ENCODE data around the gene SYT8. TPM values are rescaled to one million over a fixed set of nuclear protein-coding genes. Genes with fewer than 3 reads are reported as not detected.
"Not testable (repeated sequence)": the region's sequence is repeated elsewhere in the genome, so short reads cannot be mapped to it uniquely, and the experiment has no call there.

The SYT8 gene
- total RNA-seq, 2 donors from 2014 or later, result not detected

DNA sequence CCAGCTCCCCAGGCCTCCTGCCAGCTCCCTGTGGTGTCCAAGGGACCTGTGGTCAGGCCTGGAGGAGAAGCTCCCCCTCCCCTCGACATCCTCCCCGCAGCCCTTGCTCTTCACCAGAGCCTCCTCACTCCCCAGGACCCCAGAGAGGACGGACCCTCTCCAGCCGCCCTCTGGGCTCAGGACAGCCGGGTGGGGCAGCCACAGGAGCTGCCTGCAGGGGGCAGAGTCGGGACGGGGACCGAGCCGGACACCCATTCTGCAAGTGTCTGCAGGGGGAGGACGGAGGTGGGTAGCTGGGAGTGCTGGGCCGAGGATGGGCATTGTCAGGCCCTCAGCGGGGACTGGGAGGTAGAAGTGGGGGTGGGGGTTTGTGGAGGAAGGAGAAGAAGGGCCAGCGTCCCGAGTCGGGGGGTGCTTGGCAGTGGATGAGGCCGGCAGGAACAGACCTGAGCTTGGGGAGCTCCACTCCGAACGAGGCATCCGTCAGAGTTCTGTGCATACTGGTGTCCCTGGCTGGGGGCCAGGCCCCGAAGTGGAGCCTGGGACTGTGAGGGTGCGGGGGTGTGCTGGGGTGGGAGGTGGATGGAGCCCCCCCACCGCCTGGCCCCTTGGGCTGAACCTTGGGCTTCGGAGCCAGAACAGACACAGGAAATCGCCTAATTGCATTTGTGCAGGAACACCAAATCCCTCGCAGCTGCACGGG lies 41.7 kb downstream of the SYT8 start:
- ATAC-seq (peak in 1 of 2 donors; percentile 2), DNase-seq (peak; percentile 58)
- intact Hi-C loops (cut with DNase I), result no loop called here

DNA sequence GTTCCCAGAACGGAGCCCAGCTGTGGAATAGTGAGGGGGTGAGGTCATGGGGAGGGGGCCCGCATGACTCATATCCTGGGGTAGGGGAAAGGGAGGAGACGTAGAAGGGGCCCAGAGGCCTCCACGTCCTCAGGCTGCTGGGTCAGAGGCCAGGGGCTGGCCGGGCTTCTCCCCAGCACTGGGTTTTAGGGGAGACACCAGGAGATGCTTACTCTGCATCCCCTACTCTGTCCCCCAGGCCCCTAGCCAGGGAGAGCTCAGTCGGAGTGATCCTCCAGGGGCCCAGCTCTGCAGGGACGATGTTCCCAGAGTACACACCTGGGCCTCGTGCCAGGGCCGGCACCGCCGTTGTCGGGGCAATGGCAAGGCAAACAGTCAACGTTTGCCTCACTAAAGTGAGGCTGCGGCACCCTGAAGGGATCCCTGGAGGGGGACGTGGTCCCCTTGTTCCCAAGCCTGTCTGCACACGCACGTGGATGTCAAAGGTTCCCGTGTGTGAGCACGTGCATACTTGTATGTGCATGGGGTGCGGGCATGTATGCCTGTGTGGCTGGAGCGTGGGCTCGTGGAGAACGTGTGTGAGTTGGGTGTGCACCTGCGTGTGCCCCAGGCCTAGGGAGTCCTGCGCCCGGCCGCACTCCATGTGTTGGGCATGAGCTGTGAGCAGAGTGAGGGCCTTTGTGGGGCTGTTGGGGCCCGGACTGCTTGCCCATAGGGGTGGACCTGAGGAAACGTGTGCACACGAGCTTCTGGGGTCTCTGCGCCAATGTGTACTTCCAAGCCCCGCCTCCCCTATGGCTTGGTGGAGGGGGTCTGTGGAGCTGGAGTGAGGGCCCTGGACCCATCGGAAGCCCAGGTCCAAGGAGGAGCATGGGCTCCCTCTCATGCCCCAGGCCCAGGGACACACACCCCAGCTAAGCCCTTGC lies 42.7 kb downstream of the SYT8 start:
- intact Hi-C loops (cut with DNase I), result no loop called here
- DNase-seq (peak; percentile 73), ATAC-seq (no peak)

DNA sequence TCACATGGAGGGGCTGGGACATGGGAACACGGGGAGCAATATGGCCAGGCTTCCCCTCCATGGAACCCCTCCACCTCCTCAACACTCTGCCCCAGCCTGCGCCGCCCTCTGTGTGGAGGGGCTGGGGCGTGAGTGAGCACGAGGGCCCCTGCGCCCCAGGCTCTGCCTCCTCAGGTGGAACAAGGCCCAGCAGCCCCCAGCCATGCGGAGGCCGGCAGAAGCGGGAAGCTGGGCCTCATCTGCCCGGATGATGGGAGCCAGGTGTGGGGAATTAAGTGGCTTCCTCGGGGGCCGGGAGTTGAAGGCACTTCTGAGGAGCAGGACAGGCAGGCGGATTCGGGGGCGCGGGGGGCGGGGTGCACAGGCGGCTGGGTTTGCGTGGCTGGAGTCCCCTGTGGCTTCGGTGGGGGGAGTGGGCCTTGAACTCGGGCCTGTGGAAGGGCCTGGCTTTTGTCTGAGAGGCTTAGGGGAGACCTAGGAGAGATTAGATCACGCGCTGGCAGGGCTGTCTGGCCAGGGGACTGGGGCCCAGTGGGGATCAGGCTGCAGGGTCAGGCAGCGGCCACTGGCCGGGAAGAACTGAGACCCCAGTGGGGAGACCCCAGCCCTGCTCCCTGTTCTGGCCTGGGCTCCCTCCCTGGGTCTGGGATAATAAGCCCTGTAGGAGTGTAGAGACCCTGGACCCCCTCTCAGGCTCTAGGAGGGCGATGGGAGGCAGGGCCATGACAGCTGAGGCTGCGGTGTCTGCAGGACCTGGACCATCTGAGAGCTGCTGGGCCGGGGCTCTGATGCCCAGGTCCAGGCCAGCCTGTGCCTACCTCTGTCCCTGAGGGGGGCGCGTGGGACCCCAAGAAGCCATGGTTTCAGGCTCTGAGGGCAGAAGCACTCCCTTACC lies 43.6 kb downstream of the SYT8 start:
- no peak for ATAC-seq
- DNase-seq, result peak; percentile 34
- intact Hi-C loops (cut with DNase I), result no loop called here

DNA sequence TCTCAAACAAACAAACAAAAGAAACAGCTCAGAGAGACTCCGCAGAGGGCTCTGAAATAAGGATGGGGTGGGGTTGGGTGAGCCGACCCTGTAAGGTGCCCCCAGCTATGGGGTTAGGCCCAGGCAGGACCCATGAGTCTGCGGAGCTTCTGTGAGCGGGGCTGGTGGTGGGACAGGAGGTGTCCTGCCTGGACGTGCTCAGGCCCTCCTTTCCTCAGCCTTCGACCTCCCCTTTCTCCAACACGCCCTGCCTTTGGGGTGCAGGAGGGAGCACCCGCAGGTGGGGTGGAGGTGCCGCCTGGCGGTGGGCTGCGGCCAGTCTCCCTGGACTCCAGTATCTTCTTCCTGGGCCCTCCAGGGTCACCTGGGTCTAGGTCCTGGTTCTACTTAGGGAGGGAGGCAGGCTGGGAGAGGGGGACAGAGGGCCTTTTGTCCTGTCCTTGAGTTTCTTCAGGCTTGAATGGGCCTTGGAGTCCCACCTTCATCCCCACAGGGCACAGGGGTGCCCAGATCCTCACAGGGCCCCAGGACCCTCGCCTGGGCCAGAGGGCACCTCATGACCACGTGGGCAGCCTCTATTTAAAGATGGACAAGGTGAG lies 44.7 kb downstream of the SYT8 start:
- ATAC-seq (no peak), DNase-seq (no peak)
- intact Hi-C loops (cut with DNase I), result no loop called here

DNA sequence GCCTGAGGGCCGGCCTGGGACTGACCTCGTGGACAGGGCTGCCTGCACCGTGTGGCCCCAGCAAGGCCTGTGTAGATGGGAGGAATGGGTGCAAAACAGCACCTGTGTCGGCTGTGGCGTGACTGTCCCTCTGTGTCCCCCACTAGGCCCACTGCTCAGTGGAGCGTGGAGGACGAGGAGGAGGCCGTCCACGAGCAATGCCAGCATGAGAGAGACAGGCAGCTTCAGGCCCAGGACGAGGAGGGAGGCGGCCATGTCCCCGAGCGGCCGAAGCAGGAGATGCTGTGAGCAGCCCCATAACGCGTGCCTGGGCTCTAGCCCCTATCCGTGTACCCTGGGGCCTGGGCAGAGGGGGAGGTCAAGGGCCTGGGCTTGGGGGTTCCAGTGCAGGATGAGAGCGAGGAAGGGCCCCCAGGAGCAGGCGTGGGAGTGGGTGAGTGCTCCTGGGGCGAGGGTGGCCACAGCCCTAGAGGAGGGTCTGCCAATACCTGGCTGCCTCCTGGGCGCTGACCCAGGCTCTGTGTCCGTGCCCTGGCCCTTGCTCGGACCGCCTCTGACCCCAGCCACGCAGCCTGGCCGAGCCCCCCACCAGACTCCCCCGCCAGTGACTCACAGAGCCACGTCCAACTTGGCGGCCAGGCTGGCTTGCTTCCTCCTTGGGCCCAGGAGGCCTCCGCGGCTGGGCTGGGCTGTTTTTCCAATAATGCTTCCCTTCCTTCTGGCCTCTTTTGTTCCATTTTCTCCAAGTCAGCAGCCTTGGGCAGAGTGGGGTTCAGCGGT lies 45.3 kb downstream of the SYT8 start:
- DNase-seq, result peak; percentile 87
- intact Hi-C loops (cut with DNase I), result loop anchor here (5.0 to 10.0 kb wide), 3 partner anchors 37 to 275 kb away; partner anchors contain the start of gene TNNT3 (in 2 of the 2)
- ATAC-seq, result peak; percentile 60 to 61

DNA sequence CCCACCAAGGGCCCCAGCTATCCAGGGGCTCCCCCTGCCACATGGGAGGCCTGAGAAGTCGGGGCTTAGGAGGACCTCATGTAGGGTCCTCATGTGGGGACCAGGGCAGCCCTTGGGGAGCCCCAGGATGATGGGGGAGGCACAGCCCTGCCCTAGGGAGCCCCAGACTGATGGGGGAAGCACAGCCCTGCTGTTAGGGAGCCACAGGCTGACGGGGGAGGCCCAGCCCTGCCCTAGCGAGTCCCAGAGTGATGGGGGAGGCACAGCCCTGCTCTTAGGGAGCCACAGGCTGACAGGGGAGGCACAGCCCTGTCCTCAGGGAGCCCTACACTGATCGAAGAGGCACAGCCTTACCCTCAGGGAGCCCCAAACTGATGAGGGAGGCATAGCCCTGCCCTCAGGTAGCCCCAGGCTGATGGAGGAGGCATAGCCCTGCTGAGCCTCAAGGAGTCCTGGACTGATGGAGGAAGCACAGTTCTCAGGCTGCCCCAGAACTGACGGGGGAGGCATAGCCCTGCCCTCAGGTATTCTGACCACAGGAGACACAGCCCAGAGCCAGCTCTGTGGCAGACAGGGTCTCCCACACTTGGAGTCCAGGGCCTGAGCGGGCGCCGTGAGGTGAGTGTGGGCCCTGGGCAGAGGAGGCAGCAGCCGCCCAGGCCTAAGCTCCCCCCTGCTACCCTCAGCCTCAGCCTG lies 46.1 kb downstream of the SYT8 start:
- ATAC-seq, result peak in 1 of 2 donors; percentile 1
- intact Hi-C loops (cut with DNase I), result loop anchor here (5.0 to 10.0 kb wide), 3 partner anchors 36 to 274 kb away; partner anchors contain the start of gene TNNT3 (in 2 of the 2)
- DNase-seq, result no peak

DNA sequence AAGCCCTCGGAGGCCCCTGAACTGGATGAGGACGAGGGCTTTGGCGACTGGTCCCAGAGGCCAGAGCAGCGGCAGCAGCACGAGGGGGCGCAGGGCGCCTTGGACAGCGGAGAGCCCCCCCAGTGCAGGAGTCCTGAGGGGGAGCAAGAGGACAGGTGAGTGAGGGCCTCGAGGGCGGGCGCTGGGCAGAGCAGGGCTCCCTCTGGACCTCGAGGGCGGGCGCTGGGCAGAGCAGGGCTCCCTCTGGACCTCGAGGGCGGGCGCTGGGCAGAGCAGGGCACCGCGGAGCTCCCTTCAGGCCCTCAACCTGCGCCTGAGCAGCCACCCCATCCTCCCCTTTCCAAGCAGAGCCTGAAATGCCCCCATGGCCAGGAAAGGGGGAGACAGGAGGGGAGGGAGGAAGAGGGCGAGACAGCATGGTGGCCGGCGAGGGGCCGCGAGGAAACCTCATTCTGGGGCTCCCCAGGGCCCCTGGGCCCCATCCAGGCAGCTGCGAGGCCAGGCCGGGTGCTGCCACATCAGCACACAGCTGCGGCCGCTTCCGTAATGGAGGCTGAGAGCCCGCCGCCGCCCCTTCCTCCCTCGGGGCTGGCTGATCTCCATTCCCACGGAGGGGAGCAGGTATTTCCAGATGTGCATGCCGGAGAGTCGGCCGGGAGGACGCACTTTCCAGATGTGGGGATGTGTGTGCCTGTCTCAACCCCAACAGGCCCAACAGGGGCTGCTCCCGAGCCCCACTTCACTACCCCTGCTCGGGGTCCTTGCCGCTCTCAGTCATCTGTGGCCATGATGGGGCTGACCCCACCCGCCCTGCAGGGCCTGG lies 46.9 kb downstream of the SYT8 start:
- peak; percentile 12 to 33 for ATAC-seq
- intact Hi-C loops (cut with DNase I), result loop anchor here (5.0 to 10.0 kb wide), 3 partner anchors 36 to 273 kb away; partner anchors contain the start of gene TNNT3 (in 2 of the 2)
- DNase-seq, result peak; percentile 43

DNA sequence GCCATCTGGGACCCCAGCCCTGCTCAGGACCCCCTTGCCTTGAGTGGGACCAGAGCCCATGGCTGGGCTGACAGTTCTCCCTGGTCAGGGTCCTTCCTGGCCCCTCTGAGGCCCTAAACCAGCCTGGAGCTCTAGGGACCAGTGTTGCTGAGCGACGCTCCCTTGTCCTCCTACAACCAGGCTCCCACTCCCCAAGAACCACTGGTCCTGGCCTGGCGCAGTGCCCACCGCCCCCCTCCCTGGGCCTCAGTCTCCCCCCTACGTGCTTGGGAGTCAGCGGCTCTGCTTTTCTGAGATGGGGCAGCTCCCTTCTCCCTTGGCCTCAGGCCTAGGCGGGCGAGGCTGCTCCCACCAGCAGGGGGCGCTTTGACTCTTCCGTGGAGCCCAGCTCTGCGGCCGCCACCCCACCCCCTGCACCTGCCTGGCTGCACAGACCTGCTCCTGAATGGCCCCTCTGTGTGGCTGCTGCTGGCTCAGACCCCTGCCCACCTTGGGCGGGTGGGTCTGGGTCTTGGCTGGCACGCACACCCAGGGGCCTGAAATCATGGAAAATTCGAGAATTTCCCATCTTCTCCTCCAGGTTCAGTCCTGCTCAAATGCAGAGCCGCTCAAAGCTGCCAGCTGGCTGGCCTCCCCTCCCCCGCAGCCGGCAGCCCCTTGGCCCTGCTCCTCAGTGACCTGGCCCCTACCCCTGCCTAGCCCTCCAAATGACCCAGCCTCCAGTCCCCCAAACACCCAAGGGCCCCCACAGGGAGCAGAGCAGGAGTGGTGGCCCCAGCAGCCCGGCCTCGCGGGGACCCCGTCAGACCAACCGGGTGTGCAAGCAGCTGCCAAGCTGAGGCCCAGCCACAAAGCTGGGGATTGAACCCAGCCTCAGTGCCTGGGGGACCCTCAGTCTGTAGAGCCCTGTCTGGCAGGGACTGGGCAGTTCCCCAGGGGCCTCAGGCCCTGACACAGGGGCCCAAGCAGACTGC lies 47.8 kb downstream of the SYT8 start:
- ATAC-seq, result peak; percentile 79 to 87
- DNase-seq, result peak; percentile 86
- intact Hi-C loops (cut with DNase I), result loop anchor here (5.0 to 10.0 kb wide), 3 partner anchors 35 to 272 kb away; partner anchors contain the start of gene TNNT3 (in 2 of the 2)

DNA sequence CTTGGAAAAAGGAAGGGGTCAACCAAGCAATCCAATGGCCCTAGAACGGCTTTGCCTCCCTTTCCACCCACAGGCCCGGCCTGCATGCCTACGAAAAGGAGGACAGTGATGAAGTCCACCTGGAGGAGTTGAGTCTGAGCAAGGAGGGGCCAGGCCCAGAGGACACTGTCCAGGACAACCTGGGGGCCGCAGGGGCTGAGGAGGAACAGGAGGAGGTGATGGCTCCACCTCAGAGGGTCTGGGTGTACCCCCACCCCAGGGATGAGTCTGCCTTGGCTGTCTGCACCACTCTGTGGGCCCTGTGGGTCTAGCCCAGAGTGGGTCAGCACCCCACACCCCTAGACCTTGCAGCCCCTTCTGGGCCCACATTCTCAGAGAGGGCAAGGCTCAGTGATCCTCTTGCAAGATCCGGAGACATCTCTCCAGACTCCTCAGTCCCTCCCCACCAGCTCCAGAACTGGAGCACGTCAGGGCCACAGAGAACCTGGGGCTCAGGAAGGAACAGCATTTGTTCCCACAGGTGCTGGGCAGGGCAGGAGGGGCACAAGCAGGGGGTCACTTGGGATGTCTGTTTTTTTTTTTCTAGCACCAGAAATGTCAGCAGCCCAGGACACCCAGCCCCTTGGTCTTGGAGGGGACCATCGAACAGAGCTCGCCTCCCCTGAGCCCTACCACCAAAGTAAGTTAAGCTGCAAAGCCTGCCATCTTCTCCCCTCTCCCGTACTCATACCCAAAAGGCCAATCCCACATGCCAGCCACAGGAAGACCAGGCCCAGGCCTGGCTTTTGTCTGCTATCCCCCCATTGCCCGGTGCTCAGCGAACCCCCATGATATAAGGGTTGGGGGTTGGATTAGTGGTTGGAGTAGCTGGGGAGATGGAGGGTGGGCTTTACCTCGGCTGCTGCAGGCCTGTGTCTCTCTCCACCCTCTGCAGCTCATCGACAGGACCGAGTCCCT lies 48.8 kb downstream of the SYT8 start:
- intact Hi-C loops (cut with DNase I), result loop anchor here (5.0 to 10.0 kb wide), 3 partner anchors 34 to 271 kb away; partner anchors contain the start of gene TNNT3 (in 2 of the 2)
- ATAC-seq (no peak), DNase-seq (no peak)

DNA sequence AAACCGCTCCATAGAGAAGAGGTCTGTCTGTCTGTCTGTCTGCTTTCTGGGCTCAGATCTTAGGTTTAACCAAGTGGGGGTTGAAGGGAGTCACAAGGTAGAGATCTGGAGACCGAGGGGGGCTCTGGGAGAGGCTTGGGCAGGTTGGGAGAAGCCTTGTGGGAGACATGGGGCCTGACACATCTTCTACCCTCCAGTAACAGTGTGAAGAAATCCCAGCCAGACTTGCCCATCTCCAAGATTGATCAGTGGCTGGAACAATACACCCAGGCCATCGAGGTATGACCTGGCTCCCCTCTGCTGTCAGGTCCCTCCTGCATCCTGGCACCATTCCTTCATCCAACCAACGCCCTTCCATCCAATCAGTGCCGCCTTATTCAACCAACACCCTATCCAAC lies 49.5 kb downstream of the SYT8 start:
- ATAC-seq (no peak), DNase-seq (no peak)
- intact Hi-C loops (cut with DNase I), result loop anchor here (5.0 to 10.0 kb wide), 3 partner anchors 33 to 270 kb away; partner anchors contain the start of gene TNNT3 (in 2 of the 2)

DNA sequence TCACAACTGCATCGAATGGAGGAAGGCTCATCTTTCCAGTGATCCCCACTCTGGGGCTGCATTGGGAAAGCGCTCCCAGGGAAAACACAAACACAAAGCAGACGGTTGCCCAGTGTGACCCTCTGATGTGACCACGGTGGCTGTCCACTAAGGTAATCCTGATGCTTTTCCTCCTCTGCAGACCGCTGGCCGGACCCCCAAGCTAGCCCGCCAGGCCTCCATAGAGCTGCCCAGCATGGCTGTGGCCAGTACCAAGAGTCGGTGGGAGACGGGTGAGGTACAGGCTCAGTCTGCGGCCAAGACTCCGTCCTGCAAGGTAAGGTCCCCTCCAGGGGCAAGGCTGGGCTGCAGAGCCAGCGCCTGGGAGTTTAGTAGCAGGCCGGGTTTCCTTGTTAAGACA lies 51.8 kb downstream of the SYT8 start:
- DNase-seq, ATAC-seq: not testable (repeated sequence)
- intact Hi-C loops (cut with DNase I), result loop anchor here in 1 of 2 donors (10.0 kb wide), 1 partner anchor 268 kb away; no protein-coding TSS in a partner anchor
